SH-SY5Y (cell line): Measurements from ENCODE around the gene CLEC16A.

ENCODE experiments used
- GATA2 ChIP-seq: IDR thresholded peaks from 2 replicates; pipeline ENCODE4 v1.6.1; 2011; ENCODE audit warnings: mild to moderate bottlenecking, low read depth, low read length
- GATA3 ChIP-seq: IDR thresholded peaks from 2 replicates; pipeline ENCODE4 v1.6.1; 2011; ENCODE audit warnings: low read depth, mild to moderate bottlenecking, low read length, moderate library complexity

- TF ChIP-seq GATA3 (no peak), GATA2 (no peak)
Measured at GRCh38 chr16:10916534-10916933, 27.8 kb upstream of the CLEC16A start.
